HL-60 (cell line): ENCODE data around the gene FMN1.
"Not testable (repeated sequence)": the region's sequence is repeated elsewhere in the genome, so short reads cannot be mapped to it uniquely, and the experiment has no call there.

Experiments used
- CTCF ChIP-seq: IDR thresholded peaks from one replicate; pipeline ENCODE4 v1.5.1; 2011; ENCODE audit warnings: low read length, control low read depth, inconsistent platforms; ENCODE audit not compliant: insufficient read depth
- GABPA ChIP-seq: IDR thresholded peaks from 2 replicates; pipeline ENCODE4 v1.6.1; 2012; ENCODE audit warnings: low read depth
- POLR2AphosphoS5 ChIP-seq: IDR thresholded peaks from 2 replicates; pipeline ENCODE4 v1.6.1; 2012; ENCODE audit warnings: low read depth
- TF ChIP-seq, protein P1 (sequence below): IDR thresholded peaks from 2 replicates; pipeline ENCODE4 v1.6.1; 2012; ENCODE audit warnings: low read depth; ENCODE audit not compliant: insufficient replicate concordance

DNA sequence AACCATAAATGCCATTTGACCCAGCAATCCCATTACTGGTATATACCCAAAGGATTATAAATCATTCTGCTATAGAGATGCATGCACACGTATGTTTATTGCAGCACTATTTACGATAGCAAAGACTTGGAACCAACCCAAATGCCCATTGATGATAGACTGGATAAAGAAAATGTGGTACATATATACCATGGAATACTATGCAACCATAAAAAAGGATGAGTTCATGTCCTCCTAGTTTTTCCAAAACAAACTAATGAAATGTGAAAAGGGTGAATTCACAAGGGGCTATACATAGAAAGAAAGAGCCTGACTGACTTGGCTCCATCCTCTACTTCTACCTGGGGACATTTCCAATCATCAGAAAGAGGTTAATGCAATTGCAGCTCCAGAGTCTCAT lies 347.8 kb downstream of the FMN1 start:
- not testable (repeated sequence) for TF ChIP-seq CTCF, POLR2AphosphoS5, GABPA
- TF ChIP-seq, protein P1, sequence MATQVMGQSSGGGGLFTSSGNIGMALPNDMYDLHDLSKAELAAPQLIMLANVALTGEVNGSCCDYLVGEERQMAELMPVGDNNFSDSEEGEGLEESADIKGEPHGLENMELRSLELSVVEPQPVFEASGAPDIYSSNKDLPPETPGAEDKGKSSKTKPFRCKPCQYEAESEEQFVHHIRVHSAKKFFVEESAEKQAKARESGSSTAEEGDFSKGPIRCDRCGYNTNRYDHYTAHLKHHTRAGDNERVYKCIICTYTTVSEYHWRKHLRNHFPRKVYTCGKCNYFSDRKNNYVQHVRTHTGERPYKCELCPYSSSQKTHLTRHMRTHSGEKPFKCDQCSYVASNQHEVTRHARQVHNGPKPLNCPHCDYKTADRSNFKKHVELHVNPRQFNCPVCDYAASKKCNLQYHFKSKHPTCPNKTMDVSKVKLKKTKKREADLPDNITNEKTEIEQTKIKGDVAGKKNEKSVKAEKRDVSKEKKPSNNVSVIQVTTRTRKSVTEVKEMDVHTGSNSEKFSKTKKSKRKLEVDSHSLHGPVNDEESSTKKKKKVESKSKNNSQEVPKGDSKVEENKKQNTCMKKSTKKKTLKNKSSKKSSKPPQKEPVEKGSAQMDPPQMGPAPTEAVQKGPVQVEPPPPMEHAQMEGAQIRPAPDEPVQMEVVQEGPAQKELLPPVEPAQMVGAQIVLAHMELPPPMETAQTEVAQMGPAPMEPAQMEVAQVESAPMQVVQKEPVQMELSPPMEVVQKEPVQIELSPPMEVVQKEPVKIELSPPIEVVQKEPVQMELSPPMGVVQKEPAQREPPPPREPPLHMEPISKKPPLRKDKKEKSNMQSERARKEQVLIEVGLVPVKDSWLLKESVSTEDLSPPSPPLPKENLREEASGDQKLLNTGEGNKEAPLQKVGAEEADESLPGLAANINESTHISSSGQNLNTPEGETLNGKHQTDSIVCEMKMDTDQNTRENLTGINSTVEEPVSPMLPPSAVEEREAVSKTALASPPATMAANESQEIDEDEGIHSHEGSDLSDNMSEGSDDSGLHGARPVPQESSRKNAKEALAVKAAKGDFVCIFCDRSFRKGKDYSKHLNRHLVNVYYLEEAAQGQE, result not testable (repeated sequence)
